H54 (cell line): Measurements from ENCODE around the gene DDX27.

Experiments
- DNase-seq: peaks from one replicate; pipeline ENCODE4 v3.0.0; 2011; ENCODE audit warnings: low spot score, mixed read lengths; ENCODE audit not compliant: insufficient read length
- FAIRE-seq: peaks from 3 replicates; lab custom pipeline; 2011; peaks lifted over from hg19 to GRCh38; lab: Jason Lieb, UNC
- POLR2A ChIP-seq: IDR thresholded peaks from 2 replicates; pipeline ENCODE4 v1.6.1; 2011; ENCODE audit warnings: low read depth, mild to moderate bottlenecking, low read length

Gene DDX27

DNA sequence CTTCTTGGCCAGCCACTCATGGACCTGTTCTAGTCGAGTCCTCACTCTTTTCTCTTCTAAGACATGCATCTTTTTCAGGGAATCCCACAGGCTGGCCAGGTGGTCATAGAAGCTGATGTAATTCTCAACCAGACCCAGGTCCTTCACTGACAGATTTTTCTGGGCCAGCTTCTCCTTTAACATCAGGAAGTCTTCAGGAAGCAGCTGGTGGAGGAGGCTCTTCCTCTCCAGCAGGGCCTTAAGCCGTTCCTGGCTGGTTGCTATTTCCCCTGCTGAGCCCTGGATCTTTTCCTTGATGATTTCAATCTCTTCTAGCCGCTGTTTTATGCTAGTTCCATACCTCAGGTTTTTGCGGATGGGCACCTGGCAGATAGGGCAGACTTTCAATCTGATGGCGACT, 28.6 kb downstream of the DDX27 start:
- TF ChIP-seq POLR2A: no peak
- FAIRE-seq: no peak
- no peak for DNase-seq

- FAIRE-seq: no peak
- no peak for DNase-seq
- TF ChIP-seq POLR2A: no peak
These were observed 29.1 kb downstream of the DDX27 start for GRCh38 chr20:49248301-49248700.

DNA sequence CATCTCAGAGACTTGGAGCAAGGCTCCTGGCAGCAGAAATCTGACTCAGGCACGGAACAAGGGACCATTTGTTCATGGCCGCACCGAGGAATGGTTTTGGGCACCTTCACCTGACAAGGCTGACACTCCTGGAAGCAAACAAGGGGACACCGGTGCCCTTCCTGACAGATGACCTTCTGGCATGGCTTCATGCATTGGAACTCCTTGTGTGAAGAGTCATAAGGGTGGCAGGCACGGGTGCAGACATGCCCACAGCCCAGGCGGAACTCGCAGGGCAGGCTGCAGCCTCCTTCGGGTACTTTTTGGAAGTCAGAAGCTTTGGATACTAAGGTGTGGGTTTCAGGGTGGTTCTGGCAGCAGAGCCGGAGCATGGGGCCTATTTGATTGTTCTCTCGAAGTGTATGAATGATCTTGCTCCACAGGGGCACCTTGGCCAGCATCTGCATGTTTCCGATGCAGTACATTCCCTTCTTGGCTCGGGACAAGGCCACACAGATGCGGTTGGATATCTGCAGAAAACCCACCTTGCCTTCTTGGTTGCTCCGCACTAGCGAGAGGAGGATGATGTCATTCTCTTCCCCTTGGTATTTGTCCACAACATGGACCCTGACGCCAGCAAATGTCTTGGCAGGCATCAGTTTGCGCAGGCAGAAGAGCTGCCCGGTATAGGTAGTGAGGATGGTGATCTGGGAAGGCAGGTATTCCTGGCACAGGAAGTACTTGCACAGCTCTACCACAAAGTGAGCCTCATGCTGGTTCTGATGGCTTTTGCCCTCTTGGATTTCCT, 29.9 kb downstream of the DDX27 start:
- FAIRE-seq: no peak
- DNase-seq: no peak
- TF ChIP-seq POLR2A: no peak

DNA sequence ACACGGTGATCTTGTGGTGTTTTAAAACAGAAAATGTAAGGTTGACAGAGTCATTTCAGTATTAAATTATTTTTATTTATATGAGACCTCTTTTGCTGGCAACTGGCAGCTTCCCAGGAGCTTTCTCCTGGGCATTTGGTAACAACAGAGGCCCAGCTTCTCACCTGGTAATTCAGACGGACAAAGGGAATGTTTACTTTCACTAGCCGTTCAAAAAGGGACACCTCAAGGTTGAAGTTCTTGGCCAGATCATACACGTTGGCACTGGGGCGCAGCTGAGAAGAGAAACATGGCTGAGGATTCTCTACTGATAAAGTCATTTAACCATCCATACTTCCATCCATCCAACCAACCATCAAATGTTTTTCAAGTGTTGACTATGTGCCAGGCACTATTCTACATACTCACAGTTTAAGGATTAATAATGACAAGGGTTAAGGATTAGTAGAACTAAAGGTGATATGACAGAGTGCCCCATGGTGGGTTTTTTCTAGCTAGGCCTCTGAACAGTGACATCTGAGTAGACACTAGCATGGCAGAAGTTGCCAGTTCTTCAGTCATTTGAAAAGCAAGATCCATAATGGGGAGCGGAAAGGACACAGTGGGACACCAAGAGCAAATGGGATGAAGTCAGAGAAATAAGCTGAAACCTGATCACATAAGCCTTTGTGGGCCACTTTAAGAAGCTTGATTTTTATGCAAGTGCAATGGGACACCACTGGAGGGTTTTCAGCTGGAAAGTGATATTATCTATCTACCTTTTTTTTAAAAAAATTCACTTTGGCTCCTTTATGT, 33.5 kb downstream of the DDX27 start:
- DNase-seq (no peak), FAIRE-seq (no peak)
- no peak for TF ChIP-seq POLR2A

DNA sequence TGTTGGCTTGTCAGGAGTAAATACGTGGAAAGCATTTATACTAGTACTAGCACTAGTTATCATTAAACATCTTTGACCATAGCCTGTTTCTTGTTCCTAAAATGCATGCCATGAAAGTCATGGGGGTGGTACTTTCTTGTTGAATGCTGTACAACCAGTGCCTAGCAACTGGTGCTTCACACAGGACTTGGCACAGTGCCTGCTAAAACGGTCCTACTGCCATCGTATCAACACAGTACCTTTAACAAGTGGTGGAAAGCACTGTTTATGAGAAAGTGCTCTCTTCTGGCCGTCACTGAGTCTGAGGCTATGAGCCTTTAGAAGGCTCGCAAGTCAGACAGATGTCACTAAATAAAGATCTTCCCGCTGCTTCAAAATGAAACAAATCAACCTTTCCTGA, 37.0 kb downstream of the DDX27 start:
- DNase-seq: no peak
- FAIRE-seq: no peak
- no peak for TF ChIP-seq POLR2A

GRCh38 chr20:49259284-49259683, 40.1 kb downstream of the DDX27 start:
- TF ChIP-seq POLR2A: no peak
- FAIRE-seq (no peak), DNase-seq (no peak)

GRCh38 chr20:49259799-49260198, 40.6 kb downstream of the DDX27 start:
- DNase-seq (no peak), FAIRE-seq (no peak)
- TF ChIP-seq POLR2A: no peak

- no peak for FAIRE-seq
- DNase-seq: no peak
These were observed 41.0 kb downstream of the DDX27 start for GRCh38 chr20:49260218-49260617.

DNA sequence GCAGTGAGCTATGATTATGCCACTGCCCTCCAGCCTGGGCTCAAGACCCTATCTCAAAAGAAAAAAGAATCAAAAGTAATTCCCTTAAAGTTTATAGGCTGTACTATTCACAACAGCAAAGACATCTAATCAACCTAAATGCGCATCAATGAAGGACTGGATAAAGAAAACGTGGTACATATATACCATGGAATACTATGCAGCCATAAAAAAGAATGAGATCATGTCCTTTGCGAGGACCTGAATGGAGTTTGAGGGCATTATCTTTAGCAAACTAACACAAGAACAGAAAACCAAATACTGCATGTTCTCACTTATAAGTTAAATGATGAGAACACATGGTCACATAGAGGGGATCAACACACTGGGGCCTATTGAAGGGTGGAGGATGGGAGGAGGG, 42.0 kb downstream of the DDX27 start:
- no peak for FAIRE-seq
- no peak for DNase-seq
- TF ChIP-seq POLR2A: no peak

More at GRCh38 chr20:49260218-49260617, 41.0 kb downstream of the DDX27 start:
- TF ChIP-seq POLR2A: no peak

- DNase-seq (no peak), FAIRE-seq (no peak)
- no peak for TF ChIP-seq POLR2A
These were observed 43.2 kb downstream of the DDX27 start for GRCh38 chr20:49262444-49262843.

DNA sequence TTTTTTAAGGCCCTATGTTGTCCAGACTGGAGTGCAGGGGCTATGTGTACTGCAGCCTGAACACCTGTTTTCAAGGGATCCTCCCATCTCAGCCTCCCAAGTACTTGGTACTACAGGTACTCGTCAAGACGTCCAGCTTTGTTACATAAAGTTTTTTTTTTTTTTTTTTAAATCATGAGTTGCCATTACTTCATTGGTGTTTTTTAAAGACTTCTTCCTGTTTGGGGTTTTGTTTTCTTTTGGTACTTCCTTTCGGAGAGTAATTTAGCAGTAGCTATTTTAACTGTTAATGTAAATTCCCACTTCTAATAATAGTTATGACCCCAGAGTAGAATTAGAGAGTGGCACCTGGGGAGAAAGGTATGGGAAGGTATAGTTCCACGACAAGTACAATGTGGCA, 48.1 kb downstream of the DDX27 start:
- TF ChIP-seq POLR2A: no peak
- FAIRE-seq (no peak), DNase-seq (no peak)

GRCh38 chr20:49268600-49269365, 49.6 kb downstream of the DDX27 start:
- DNase-seq (no peak), FAIRE-seq (no peak)

DNA sequence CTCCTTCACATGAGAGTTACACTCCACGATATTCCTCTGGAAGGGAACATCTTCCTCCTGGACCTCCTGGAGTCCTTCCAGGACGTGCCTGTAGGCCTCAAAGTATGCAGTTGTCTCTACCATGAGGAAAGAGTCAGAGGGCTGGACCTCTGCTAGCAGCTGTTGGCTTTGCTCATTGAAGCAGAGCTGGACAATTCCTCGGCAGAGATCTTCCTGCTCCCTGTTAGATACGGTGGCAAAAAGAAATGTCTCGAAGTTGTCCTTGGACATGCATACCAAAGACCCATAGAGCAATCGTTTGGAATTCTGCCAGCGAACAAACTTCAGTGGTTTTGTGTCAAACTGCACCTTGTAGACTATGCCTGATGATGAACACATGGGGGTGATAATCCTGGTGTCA, 51.0 kb downstream of the DDX27 start:
- no peak for FAIRE-seq
- no peak for TF ChIP-seq POLR2A

More at GRCh38 chr20:49268600-49269365, 49.6 kb downstream of the DDX27 start:
- no peak for TF ChIP-seq POLR2A

GRCh38 chr20:49270736-49271135, 51.5 kb downstream of the DDX27 start:
- no peak for TF ChIP-seq POLR2A
- FAIRE-seq (no peak), DNase-seq (no peak)

More for the DNA sequence above, 51.0 kb downstream of the DDX27 start:
- no peak for DNase-seq
